ENCODE data around the gene CALB2.

Gene CALB2

GRCh38 chr16:71409011-71409775, 50.7 kb downstream of the CALB2 start:
- H3K4me3 ChIP-seq (ENCODE audit: low read length in 2 of 2) = no peak overlapping the region
- peaks cover 4 to 9% of the 10 kb centered on the region in 2 donors for H3K9me3 ChIP-seq (replicated peaks in 1 of 2; ENCODE audit: control insufficient read depth in 2 of 2, insufficient read depth in 1 of 2, low read depth in 1 of 2, low read length in 2 of 2)
- peaks cover 0 to 27% (median 0%) of the 10 kb centered on the region in 3 experiments for H3K27me3 ChIP-seq (ENCODE audit: control insufficient read depth in 3 of 3, insufficient read depth in 3 of 3, low read depth in 1 of 3, low read length in 3 of 3)
- H3K9ac ChIP-seq (ENCODE audit: low read depth, low read length, poor library complexity) = no peak overlapping the region
- H3K79me1 ChIP-seq (ENCODE audit: low read depth, low read length) = no peaks in the 10 kb centered on the region
- no peak overlapping the region for H2BK12ac ChIP-seq (ENCODE audit: low read length)
- no peak overlapping the region for H2BK5ac ChIP-seq (ENCODE audit: low read length)
- no peak for DNase-seq (ENCODE audit: low spot score)
- H3K27ac ChIP-seq (replicated peaks; ENCODE audit: low read length) = no peak overlapping the region
- no peak overlapping the region for H2AK5ac ChIP-seq (ENCODE audit: low read depth, low read length)
- H2AFZ ChIP-seq (ENCODE audit: low read length) = no peak overlapping the region
- H2BK120ac ChIP-seq (ENCODE audit: low read depth, low read length) = no peak overlapping the region
- no CpG with 5 or more reads among the region's 16 CpGs for WGBS, 2 donors (ENCODE audit: extremely low coverage in 2 of 2, insufficient read length in 2 of 2, insufficient replicate concordance in 1 of 2)
- H3K4ac ChIP-seq (ENCODE audit: low read length) = no peak overlapping the region
- H3K14ac ChIP-seq (ENCODE audit: low read length) = no peak overlapping the region
- no peak overlapping the region for H3K18ac ChIP-seq (ENCODE audit: low read length)
- peaks cover 0 to 3% of the 10 kb centered on the region in 2 donors for H3K4me1 ChIP-seq (ENCODE audit: control insufficient read depth in 2 of 2, insufficient read depth in 1 of 2, low read depth in 1 of 2, low read length in 2 of 2)
- no peak overlapping the region for H2BK15ac ChIP-seq (ENCODE audit: low read length)
- no peak overlapping the region for H4K8ac ChIP-seq (ENCODE audit: low read depth, low read length)
- H3K23ac ChIP-seq (ENCODE audit: low read depth, low read length, poor library complexity) = no peak overlapping the region
- H3K4me2 ChIP-seq (ENCODE audit: insufficient read depth, low read length, poor library complexity, severe bottlenecking) = no peak overlapping the region
- no peaks in the 10 kb centered on the region for H3K36me3 ChIP-seq (replicated peaks in 1 of 2; ENCODE audit: control insufficient read depth in 2 of 2, insufficient read depth in 2 of 2, low read length in 2 of 2)
- no peak overlapping the region for H4K91ac ChIP-seq (ENCODE audit: low read depth, low read length, poor library complexity)

GRCh38 chr16:71410146-71410545, 51.6 kb downstream of the CALB2 start:
- Histone ChIP-seq H3K23ac (ENCODE audit: low read depth, low read length, poor library complexity) (no peak overlapping the region), H3K9ac (ENCODE audit: low read depth, low read length, poor library complexity) (no peak overlapping the region), H3K79me1 (ENCODE audit: low read depth, low read length) (no peaks in the 10 kb centered on the region), H3K27me3 (ENCODE audit: control insufficient read depth in 3 of 3, insufficient read depth in 3 of 3, low read depth in 1 of 3, low read length in 3 of 3) (peaks cover 0 to 27% (median 0%) of the 10 kb centered on the region in 3 experiments), H2BK120ac (ENCODE audit: low read depth, low read length) (no peak overlapping the region), H4K91ac (ENCODE audit: low read depth, low read length, poor library complexity) (no peak overlapping the region), H3K4me1 (ENCODE audit: control insufficient read depth in 2 of 2, insufficient read depth in 1 of 2, low read depth in 1 of 2, low read length in 2 of 2) (peaks cover 0 to 3% of the 10 kb centered on the region in 2 donors), H2BK5ac (ENCODE audit: low read length) (no peak overlapping the region), H2AFZ (ENCODE audit: low read length) (no peak overlapping the region), H3K4ac (ENCODE audit: low read length) (no peak overlapping the region), H3K4me3 (ENCODE audit: low read length in 2 of 2) (no peak overlapping the region), H2AK5ac (ENCODE audit: low read depth, low read length) (no peak overlapping the region), H2BK12ac (ENCODE audit: low read length) (no peak overlapping the region), H3K9me3 (replicated peaks in 1 of 2; ENCODE audit: control insufficient read depth in 2 of 2, insufficient read depth in 1 of 2, low read depth in 1 of 2, low read length in 2 of 2) (no peaks in the 10 kb centered on the region), H3K18ac (ENCODE audit: low read length) (peak overlapping the region; percentile 41), H3K27ac (replicated peaks; ENCODE audit: low read length) (no peak overlapping the region), H3K4me2 (ENCODE audit: insufficient read depth, low read length, poor library complexity, severe bottlenecking) (no peak overlapping the region), H2BK15ac (ENCODE audit: low read length) (no peak overlapping the region), H3K14ac (ENCODE audit: low read length) (no peak overlapping the region), H4K8ac (ENCODE audit: low read depth, low read length) (no peak overlapping the region), H3K36me3 (replicated peaks in 1 of 2; ENCODE audit: control insufficient read depth in 2 of 2, insufficient read depth in 2 of 2, low read length in 2 of 2) (no peaks in the 10 kb centered on the region)
- DNase-seq (ENCODE audit: low spot score) = no peak
- WGBS, 2 donors (ENCODE audit: extremely low coverage in 2 of 2, insufficient read length in 2 of 2, insufficient replicate concordance in 1 of 2) = no CpG with 5 or more reads among the region's 5 CpGs

- no CpG with 5 or more reads among the region's 24 CpGs for WGBS, 2 donors (ENCODE audit: extremely low coverage in 2 of 2, insufficient read length in 2 of 2, insufficient replicate concordance in 1 of 2)
Measured at GRCh38 chr16:71412270-71413160, 54.0 kb downstream of the CALB2 start.

GRCh38 chr16:71413341-71413740, 54.8 kb downstream of the CALB2 start:
- Histone ChIP-seq H3K36me3 (replicated peaks in 1 of 2; ENCODE audit: control insufficient read depth in 2 of 2, insufficient read depth in 2 of 2, low read length in 2 of 2) (no peaks in the 10 kb centered on the region), H3K9ac (ENCODE audit: low read depth, low read length, poor library complexity) (peak overlapping the region; percentile 18), H3K4ac (ENCODE audit: low read length) (peak overlapping the region; percentile 32), H2BK120ac (ENCODE audit: low read depth, low read length) (no peak overlapping the region), H3K4me1 (ENCODE audit: control insufficient read depth in 2 of 2, insufficient read depth in 1 of 2, low read depth in 1 of 2, low read length in 2 of 2) (peaks cover 0 to 3% of the 10 kb centered on the region in 2 donors), H3K9me3 (replicated peaks in 1 of 2; ENCODE audit: control insufficient read depth in 2 of 2, insufficient read depth in 1 of 2, low read depth in 1 of 2, low read length in 2 of 2) (no peaks in the 10 kb centered on the region), H4K91ac (ENCODE audit: low read depth, low read length, poor library complexity) (no peak overlapping the region), H2AK5ac (ENCODE audit: low read depth, low read length) (no peak overlapping the region), H3K4me2 (ENCODE audit: insufficient read depth, low read length, poor library complexity, severe bottlenecking) (no peak overlapping the region), H3K4me3 (ENCODE audit: low read length in 2 of 2) (no peak overlapping the region), H4K8ac (ENCODE audit: low read depth, low read length) (no peak overlapping the region), H2AFZ (ENCODE audit: low read length) (peak overlapping the region; percentile 81), H3K18ac (ENCODE audit: low read length) (peak overlapping the region; percentile 39), H2BK15ac (ENCODE audit: low read length) (no peak overlapping the region), H3K27me3 (ENCODE audit: control insufficient read depth in 3 of 3, insufficient read depth in 3 of 3, low read depth in 1 of 3, low read length in 3 of 3) (peaks cover 0 to 20% (median 0%) of the 10 kb centered on the region in 3 experiments), H2BK5ac (ENCODE audit: low read length) (no peak overlapping the region), H3K27ac (replicated peaks; ENCODE audit: low read length) (no peak overlapping the region), H3K23ac (ENCODE audit: low read depth, low read length, poor library complexity) (no peak overlapping the region), H2BK12ac (ENCODE audit: low read length) (no peak overlapping the region), H3K79me1 (ENCODE audit: low read depth, low read length) (no peaks in the 10 kb centered on the region), H3K14ac (ENCODE audit: low read length) (no peak overlapping the region)
- no peak for DNase-seq (ENCODE audit: low spot score)
- WGBS, 2 donors (ENCODE audit: extremely low coverage in 2 of 2, insufficient read length in 2 of 2, insufficient replicate concordance in 1 of 2) = no CpG with 5 or more reads among the region's 4 CpGs

More at GRCh38 chr16:71412270-71413160, 54.0 kb downstream of the CALB2 start:
- Histone ChIP-seq H3K23ac (ENCODE audit: low read depth, low read length, poor library complexity) (no peak overlapping the region), H3K9ac (ENCODE audit: low read depth, low read length, poor library complexity) (peak overlapping the region; percentile 35), H2AK5ac (ENCODE audit: low read depth, low read length) (no peak overlapping the region), H3K4me2 (ENCODE audit: insufficient read depth, low read length, poor library complexity, severe bottlenecking) (peak overlapping the region; percentile 66), H4K8ac (ENCODE audit: low read depth, low read length) (no peak overlapping the region), H3K27ac (replicated peaks; ENCODE audit: low read length) (no peak overlapping the region), H3K27me3 (ENCODE audit: control insufficient read depth in 3 of 3, insufficient read depth in 3 of 3, low read depth in 1 of 3, low read length in 3 of 3) (peaks cover 0 to 20% (median 0%) of the 10 kb centered on the region in 3 experiments), H2BK120ac (ENCODE audit: low read depth, low read length) (no peak overlapping the region), H3K36me3 (replicated peaks in 1 of 2; ENCODE audit: control insufficient read depth in 2 of 2, insufficient read depth in 2 of 2, low read length in 2 of 2) (no peaks in the 10 kb centered on the region), H4K91ac (ENCODE audit: low read depth, low read length, poor library complexity) (no peak overlapping the region), H2AFZ (ENCODE audit: low read length) (peak overlapping the region; percentile 81), H3K9me3 (replicated peaks in 1 of 2; ENCODE audit: control insufficient read depth in 2 of 2, insufficient read depth in 1 of 2, low read depth in 1 of 2, low read length in 2 of 2) (no peaks in the 10 kb centered on the region), H2BK12ac (ENCODE audit: low read length) (no peak overlapping the region), H3K4ac (ENCODE audit: low read length) (no peak overlapping the region), H3K4me3 (ENCODE audit: low read length in 2 of 2) (peak overlapping the region; percentile 19 to 74), H3K14ac (ENCODE audit: low read length) (no peak overlapping the region), H3K79me1 (ENCODE audit: low read depth, low read length) (no peaks in the 10 kb centered on the region), H3K18ac (ENCODE audit: low read length) (no peak overlapping the region), H3K4me1 (ENCODE audit: control insufficient read depth in 2 of 2, insufficient read depth in 1 of 2, low read depth in 1 of 2, low read length in 2 of 2) (peaks cover 0 to 3% of the 10 kb centered on the region in 2 donors), H2BK15ac (ENCODE audit: low read length) (no peak overlapping the region), H2BK5ac (ENCODE audit: low read length) (no peak overlapping the region)
- peak; percentile 84 for DNase-seq (ENCODE audit: low spot score)
